ENCODE data around the gene RFNG. TPM values are rescaled to one million over a fixed set of nuclear protein-coding genes. Genes with fewer than 3 reads are reported as not detected.

The RFNG gene
- total RNA-seq, 6 experiments from 2014 or later: 37.6 to 48.5 (median 40.1) TPM

DNA sequence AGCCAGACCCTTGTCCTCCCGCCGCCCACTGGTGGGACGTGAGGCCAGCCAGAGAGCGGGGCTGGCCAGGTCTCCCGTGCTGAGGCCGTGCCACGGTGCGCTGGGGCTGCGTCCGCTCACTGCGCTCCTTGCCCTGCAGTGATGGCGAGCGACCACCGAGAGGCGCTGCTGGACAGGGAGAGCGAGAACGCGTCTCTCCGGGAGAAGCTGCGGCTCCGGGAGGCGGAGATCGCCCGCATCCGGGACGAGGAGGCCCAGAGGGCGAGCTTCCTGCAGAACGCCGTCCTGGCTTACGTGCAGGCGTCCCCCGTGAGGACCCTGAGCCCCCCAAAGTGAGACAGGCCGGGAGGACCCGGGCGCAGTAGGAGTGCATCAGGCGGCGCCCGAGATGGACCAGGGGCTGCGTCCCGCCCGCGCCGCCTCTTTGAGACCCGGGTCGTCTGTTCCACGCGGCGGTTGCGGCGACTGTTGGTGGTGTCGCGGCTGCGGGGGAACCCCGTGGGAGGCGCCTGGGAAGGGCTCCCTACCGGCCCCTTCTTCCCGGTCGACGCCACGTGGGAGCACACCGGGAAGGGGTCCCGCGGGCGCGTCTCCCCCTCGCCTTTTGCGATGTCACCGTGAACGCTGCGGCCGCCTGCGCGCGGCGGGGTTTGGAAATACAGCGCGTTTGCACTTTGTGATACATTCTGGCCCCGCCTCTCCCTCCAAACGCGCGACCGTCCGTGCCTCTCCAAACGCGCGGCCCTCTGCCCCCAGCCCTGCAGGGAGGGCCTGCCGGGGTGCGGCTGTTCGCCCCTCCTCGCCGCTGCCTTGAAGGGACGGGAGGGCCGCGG is 20.9 kb downstream of the RFNG start:
- H3K27ac Mint-ChIP-seq: no peak overlapping the region; the same call in 1 of the 2 replicates
- peaks cover 6% of the 10 kb centered on the region; the same call in 1 of the 2 replicates for H3K36me3 Mint-ChIP-seq (ENCODE audit: low read depth)
- H3K4me1 Mint-ChIP-seq (ENCODE audit: low read depth): no peaks in the 10 kb centered on the region; the same call in 1 of the 2 replicates
- peak overlapping the region; percentile 80 for H3K4me3 Mint-ChIP-seq
- DNase-seq: peak; percentile 67
- TF ChIP-seq, protein P1, sequence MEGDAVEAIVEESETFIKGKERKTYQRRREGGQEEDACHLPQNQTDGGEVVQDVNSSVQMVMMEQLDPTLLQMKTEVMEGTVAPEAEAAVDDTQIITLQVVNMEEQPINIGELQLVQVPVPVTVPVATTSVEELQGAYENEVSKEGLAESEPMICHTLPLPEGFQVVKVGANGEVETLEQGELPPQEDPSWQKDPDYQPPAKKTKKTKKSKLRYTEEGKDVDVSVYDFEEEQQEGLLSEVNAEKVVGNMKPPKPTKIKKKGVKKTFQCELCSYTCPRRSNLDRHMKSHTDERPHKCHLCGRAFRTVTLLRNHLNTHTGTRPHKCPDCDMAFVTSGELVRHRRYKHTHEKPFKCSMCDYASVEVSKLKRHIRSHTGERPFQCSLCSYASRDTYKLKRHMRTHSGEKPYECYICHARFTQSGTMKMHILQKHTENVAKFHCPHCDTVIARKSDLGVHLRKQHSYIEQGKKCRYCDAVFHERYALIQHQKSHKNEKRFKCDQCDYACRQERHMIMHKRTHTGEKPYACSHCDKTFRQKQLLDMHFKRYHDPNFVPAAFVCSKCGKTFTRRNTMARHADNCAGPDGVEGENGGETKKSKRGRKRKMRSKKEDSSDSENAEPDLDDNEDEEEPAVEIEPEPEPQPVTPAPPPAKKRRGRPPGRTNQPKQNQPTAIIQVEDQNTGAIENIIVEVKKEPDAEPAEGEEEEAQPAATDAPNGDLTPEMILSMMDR (IDR thresholded peaks at IDR 0.05): peak; percentile 93
- H3K9me3 Mint-ChIP-seq: no peaks in the 10 kb centered on the region
- H3K27me3 Mint-ChIP-seq (ENCODE audit: insufficient read depth): peaks cover 4% of the 10 kb centered on the region; the same call in 1 of the 2 replicates

DNA sequence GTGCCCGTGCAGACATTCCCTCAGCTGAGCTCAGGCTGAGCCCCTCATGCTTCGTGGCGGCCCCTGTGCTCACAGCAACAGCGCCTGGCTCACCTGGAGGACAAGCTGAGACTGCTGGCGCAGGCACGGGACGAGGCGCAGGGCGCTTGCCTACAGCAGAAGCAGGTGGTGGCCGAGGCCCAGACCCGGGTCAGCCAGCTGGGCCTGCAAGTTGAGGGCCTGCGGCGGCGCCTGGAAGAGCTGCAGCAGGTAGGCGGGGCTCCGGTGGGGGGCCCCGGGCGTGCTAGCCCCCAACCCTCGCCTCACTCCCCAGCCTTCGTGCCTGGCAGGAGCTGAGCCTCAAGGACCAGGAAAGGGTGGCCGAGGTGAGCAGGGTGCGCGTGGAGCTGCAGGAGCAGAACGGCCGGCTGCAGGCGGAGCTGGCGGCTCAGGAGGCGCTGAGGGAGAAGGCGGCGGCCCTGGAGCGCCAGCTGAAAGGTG is 21.6 kb downstream of the RFNG start:
- Mint-ChIP-seq H3K4me1 (ENCODE audit: low read depth) (no peaks in the 10 kb centered on the region; the same call in 1 of the 2 replicates), H3K27ac (no peak overlapping the region), H3K36me3 (ENCODE audit: low read depth) (peaks cover 3% of the 10 kb centered on the region; the same call in 1 of the 2 replicates), H3K4me3 (no peak overlapping the region), H3K27me3 (ENCODE audit: insufficient read depth) (peaks cover 4% of the 10 kb centered on the region), H3K9me3 (no peaks in the 10 kb centered on the region)
- TF ChIP-seq, protein P1 (IDR thresholded peaks at IDR 0.05): no peak
- DNase-seq: no peak

DNA sequence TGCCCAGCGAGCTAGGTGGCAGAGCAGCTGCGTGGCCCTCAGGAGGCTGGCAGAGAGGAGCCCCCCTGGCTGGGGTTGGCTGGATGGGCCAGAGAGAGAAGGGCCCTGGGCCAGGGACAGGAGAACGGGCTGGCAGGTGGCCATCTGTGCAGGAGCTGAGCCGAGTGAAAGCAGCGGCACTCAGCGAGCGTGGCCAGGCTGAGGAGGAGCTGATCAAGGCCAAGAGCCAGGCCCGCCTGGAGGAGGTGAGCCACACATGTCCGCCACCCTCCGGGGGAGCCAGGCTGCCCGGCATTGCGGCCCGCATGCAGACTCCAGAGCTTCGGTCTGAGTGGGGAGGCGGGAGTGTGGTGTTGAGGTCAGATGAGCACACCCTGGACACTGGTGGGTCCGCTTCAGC is 22.2 kb downstream of the RFNG start:
- no peak overlapping the region for H3K4me3 Mint-ChIP-seq
- H3K4me1 Mint-ChIP-seq (ENCODE audit: low read depth): 0 out of 2 replicates have a peak, but pooled peaks cover under 1% of the 10 kb centered on the region
- no peak overlapping the region for H3K27ac Mint-ChIP-seq
- H3K27me3 Mint-ChIP-seq (ENCODE audit: insufficient read depth): peaks cover 4% of the 10 kb centered on the region
- DNase-seq: no peak
- no peaks in the 10 kb centered on the region for H3K9me3 Mint-ChIP-seq
- H3K36me3 Mint-ChIP-seq (ENCODE audit: low read depth): no peaks in the 10 kb centered on the region
- TF ChIP-seq, protein P1 (IDR thresholded peaks at IDR 0.05): no peak

DNA sequence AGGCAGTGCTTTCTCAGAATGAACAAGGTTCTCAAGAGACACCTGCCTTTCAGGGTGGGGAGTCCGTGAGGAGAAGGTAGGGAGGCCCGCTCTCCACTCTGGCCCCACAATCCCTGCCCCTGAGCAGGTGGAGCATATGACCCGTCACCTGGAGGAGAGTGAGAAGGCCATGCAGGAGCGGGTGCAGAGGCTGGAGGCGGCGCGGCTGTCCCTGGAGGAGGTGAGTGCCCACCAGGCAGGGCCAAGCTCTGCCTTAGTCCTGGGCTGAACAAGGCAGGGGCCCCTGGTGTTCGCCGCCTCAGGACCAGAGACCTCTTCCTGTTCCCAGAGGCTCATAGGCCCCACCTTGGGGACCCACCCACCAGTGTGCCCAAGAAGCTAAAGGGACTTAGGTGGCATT is 22.6 kb downstream of the RFNG start:
- H3K36me3 Mint-ChIP-seq (ENCODE audit: low read depth): no peaks in the 10 kb centered on the region
- H3K4me1 Mint-ChIP-seq (ENCODE audit: low read depth): peaks cover 4% of the 10 kb centered on the region
- no peak overlapping the region for H3K27ac Mint-ChIP-seq
- no peaks in the 10 kb centered on the region for H3K9me3 Mint-ChIP-seq
- no peak overlapping the region for H3K4me3 Mint-ChIP-seq
- peaks cover 4% of the 10 kb centered on the region for H3K27me3 Mint-ChIP-seq (ENCODE audit: insufficient read depth)
- no peak for DNase-seq
- TF ChIP-seq, protein P1 (IDR thresholded peaks at IDR 0.05): no peak

DNA sequence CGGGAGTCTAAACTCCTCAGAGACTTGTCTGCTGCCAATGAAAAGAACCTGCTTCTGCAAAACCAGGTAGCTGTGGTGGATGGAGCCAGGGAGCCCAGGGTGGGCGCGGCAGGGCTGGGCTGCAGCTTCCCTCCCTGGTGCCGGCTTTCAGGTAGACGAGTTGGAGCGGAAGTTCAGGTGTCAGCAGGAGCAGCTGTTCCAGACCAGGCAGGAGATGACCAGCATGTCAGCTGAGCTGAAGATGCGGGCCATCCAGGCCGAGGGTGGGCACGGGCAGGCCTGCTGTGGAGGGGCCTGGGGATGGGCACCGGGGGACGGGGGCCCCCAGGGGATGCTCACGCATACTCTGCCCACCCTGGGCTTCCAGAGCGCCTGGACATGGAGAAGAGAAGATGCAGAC is 23.4 kb downstream of the RFNG start:
- Mint-ChIP-seq H3K36me3 (ENCODE audit: low read depth) (no peaks in the 10 kb centered on the region), H3K27me3 (ENCODE audit: insufficient read depth) (peaks cover 4% of the 10 kb centered on the region), H3K4me1 (ENCODE audit: low read depth) (peaks cover 8% of the 10 kb centered on the region), H3K9me3 (no peaks in the 10 kb centered on the region), H3K4me3 (no peak overlapping the region), H3K27ac (no peak overlapping the region)
- TF ChIP-seq, protein P1 (IDR thresholded peaks at IDR 0.05): no peak
- DNase-seq: no peak
